ENCODE data around the gene ASH1L. TPM values are rescaled to one million over a fixed set of nuclear protein-coding genes. Genes with fewer than 3 reads are reported as not detected.

The ASH1L gene
- total and polyA plus RNA-seq, 9 of the 15 experiments (the other 6 are each of a cell fraction or from before 2014, with no cell fraction given), result 2.0 to 23.3 (median 14.6) TPM

- TF ChIP-seq PYGO2 (tag; IDR thresholded peaks at IDR 0.05) (no peak), LCOR (CRISPR knock-in tag; IDR thresholded peaks at IDR 0.05) (no peak), SOX6 (IDR thresholded peaks at IDR 0.05) (no peak), EGR1 (conservative IDR thresholded peaks at IDR 0.05) (peak; percentile 63), OTX1 (CRISPR knock-in tag; IDR thresholded peaks at IDR 0.05) (no peak), ZNF217 (CRISPR knock-in tag; IDR thresholded peaks at IDR 0.05) (no peak), HDAC1 (IDR thresholded peaks at IDR 0.05) (no peak; a peak in 2 of 4 replicates), ZNF280B (CRISPR knock-in tag; IDR thresholded peaks at IDR 0.05) (no peak), REST (IDR thresholded peaks at IDR 0.05; ENCODE audit: borderline replicate concordance) (peak; percentile 92), REST (CRISPR knock-in tag; IDR thresholded peaks at IDR 0.05; ENCODE audit: low read depth) (no peak), CCNT2 (IDR thresholded peaks at IDR 0.05; ENCODE audit: borderline replicate concordance, extremely low read depth, insufficient read length, low read depth, low read length) (no peak), ZNF277 (CRISPR knock-in tag; IDR thresholded peaks at IDR 0.05; ENCODE audit: borderline replicate concordance) (no peak), ZFX (CRISPR knock-in tag; IDR thresholded peaks at IDR 0.05) (peak; percentile 76), ZKSCAN8 (CRISPR knock-in tag; IDR thresholded peaks at IDR 0.05) (no peak), CGGBP1 (CRISPR knock-in tag; IDR thresholded peaks at IDR 0.05) (no peak), HLTF (IDR thresholded peaks at IDR 0.05) (no peak), DIDO1 (tag; IDR thresholded peaks at IDR 0.05; ENCODE audit: low read depth) (no peak), SRSF1 (IDR thresholded peaks at IDR 0.05; ENCODE audit: low read depth, low read length) (no peak), ZNF3 (CRISPR knock-in tag; IDR thresholded peaks at IDR 0.05) (no peak)
Measured at GRCh38 chr1:155324037-155324716, 238.4 kb downstream of the ASH1L start (continued).
